Mucosa of stomach (tissue), 1 donor: ENCODE data around the gene MAST4.
"Not testable (repeated sequence)": the region's sequence is repeated elsewhere in the genome, so short reads cannot be mapped to it uniquely, and the experiment has no call there.

ENCODE experiments used
- H3K27me3 ChIP-seq: one replicate; pipeline ENCODE4 v1.7.0; 2013; ENCODE audit warnings: mild to moderate bottlenecking, low read length; ENCODE audit not compliant: control insufficient read depth, insufficient read depth
- H3K36me3 ChIP-seq: one replicate; pipeline ENCODE4 v1.7.0; 2013; ENCODE audit warnings: low read length; ENCODE audit not compliant: control insufficient read depth, insufficient read depth
- H3K4me1 ChIP-seq: one replicate; pipeline ENCODE4 v1.7.0; 2013; ENCODE audit warnings: mild to moderate bottlenecking, low read length; ENCODE audit not compliant: control insufficient read depth, insufficient read depth
- H3K4me3 ChIP-seq: one replicate; pipeline ENCODE4 v1.7.0; 2013; ENCODE audit warnings: low read length
- H3K9ac ChIP-seq: one replicate; pipeline ENCODE4 v1.7.0; 2013; ENCODE audit warnings: mild to moderate bottlenecking, low read length, moderate library complexity
- H3K9me3 ChIP-seq: one replicate; pipeline ENCODE4 v1.7.0; 2013; ENCODE audit warnings: mild to moderate bottlenecking, low read length, moderate library complexity; ENCODE audit not compliant: control insufficient read depth
- donor health status: Pancreatic carcinoma.

Gene MAST4

DNA sequence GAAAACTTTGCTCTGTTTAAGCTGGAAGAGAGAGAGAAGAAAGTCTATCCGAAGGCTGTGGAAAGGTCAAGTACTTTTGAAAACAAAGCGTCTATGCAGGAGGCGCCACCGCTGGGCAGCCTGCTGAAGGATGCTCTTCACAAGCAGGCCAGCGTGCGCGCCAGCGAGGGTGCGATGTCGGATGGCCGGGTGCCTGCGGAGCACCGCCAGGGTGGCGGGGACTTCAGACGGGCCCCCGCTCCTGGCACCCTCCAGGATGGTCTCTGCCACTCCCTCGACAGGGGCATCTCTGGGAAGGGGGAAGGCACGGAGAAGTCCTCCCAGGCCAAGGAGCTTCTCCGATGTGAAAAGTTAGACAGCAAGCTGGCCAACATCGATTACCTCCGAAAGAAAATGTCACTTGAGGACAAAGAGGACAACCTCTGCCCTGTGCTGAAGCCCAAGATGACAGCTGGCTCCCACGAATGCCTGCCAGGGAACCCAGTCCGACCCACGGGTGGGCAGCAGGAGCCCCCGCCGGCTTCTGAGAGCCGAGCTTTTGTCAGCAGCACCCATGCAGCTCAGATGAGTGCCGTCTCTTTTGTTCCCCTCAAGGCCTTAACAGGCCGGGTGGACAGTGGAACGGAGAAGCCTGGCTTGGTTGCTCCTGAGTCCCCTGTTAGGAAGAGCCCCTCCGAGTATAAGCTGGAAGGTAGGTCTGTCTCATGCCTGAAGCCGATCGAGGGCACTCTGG, 567.8 kb downstream of the MAST4 start:
- peaks cover 36% of the 10 kb centered on the region for H3K4me1 ChIP-seq
- H3K4me3 ChIP-seq = no peak overlapping the region
- no peak overlapping the region for H3K9ac ChIP-seq
- H3K36me3 ChIP-seq = no peaks in the 10 kb centered on the region
- H3K27me3 ChIP-seq = no peaks in the 10 kb centered on the region
- H3K9me3 ChIP-seq = no peaks in the 10 kb centered on the region

GRCh38 chr5:67164856-67165525, 568.8 kb downstream of the MAST4 start:
- Histone ChIP-seq H3K9ac (peak overlapping the region; percentile 68), H3K36me3 (no peaks in the 10 kb centered on the region), H3K9me3 (no peaks in the 10 kb centered on the region), H3K4me1 (peaks cover 29% of the 10 kb centered on the region), H3K4me3 (no peak overlapping the region), H3K27me3 (no peaks in the 10 kb centered on the region)

DNA sequence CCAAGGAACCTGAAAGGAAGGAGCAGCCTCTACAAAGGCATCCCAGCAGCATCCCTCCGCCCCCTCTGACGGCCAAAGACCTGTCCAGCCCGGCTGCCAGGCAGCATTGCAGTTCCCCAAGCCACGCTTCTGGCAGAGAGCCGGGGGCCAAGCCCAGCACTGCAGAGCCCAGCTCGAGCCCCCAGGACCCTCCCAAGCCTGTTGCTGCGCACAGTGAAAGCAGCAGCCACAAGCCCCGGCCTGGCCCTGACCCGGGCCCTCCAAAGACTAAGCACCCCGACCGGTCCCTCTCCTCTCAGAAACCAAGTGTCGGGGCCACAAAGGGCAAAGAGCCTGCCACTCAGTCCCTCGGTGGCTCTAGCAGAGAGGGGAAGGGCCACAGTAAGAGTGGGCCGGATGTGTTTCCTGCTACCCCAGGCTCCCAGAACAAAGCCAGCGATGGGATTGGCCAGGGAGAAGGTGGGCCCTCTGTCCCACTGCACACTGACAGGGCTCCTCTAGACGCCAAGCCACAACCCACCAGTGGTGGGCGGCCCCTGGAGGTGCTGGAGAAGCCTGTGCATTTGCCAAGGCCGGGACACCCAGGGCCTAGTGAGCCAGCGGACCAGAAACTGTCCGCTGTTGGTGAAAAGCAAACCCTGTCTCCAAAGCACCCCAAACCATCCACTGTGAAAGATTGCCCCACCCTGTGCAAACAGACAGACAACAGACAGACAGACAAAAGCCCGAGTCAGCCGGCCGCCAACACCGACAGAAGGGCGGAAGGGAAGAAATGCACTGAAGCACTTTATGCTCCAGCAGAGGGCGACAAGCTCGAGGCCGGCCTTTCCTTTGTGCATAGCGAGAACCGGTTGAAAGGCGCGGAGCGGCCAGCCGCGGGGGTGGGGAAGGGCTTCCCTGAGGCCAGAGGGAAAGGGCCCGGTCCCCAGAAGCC, 569.6 kb downstream of the MAST4 start:
- H3K27me3 ChIP-seq = no peaks in the 10 kb centered on the region
- peak overlapping the region; percentile 68 for H3K9ac ChIP-seq
- H3K4me3 ChIP-seq = no peak overlapping the region
- H3K4me1 ChIP-seq = peaks cover 24% of the 10 kb centered on the region
- H3K9me3 ChIP-seq = no peaks in the 10 kb centered on the region
- H3K36me3 ChIP-seq = no peaks in the 10 kb centered on the region

GRCh38 chr5:67166460-67167285, 570.5 kb downstream of the MAST4 start:
- H3K36me3 ChIP-seq = no peaks in the 10 kb centered on the region
- H3K9ac ChIP-seq = peak overlapping the region; percentile 68
- H3K4me3 ChIP-seq = no peak overlapping the region
- no peaks in the 10 kb centered on the region for H3K9me3 ChIP-seq
- no peaks in the 10 kb centered on the region for H3K27me3 ChIP-seq
- peaks cover 24% of the 10 kb centered on the region for H3K4me1 ChIP-seq

DNA sequence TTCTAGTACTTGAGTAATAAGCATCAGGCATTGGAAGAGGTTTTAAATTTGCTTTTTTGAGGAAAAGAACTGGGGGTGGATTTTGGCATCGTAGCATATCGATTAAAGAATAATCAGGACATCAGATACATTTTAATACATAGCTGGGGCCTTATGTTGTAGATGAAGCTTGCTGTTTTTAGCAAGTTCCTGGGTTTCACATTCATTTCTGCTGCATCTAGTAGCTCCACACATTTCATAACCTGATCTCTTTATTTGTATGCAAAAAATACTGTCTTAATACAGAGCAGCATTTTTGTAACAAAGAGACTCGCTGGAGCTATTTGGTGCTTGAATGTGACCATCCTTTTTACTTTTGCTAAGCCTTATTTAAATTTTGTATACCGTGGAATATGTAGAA, 571.9 kb downstream of the MAST4 start:
- Histone ChIP-seq H3K9me3 (no peaks in the 10 kb centered on the region), H3K36me3 (no peaks in the 10 kb centered on the region)

DNA sequence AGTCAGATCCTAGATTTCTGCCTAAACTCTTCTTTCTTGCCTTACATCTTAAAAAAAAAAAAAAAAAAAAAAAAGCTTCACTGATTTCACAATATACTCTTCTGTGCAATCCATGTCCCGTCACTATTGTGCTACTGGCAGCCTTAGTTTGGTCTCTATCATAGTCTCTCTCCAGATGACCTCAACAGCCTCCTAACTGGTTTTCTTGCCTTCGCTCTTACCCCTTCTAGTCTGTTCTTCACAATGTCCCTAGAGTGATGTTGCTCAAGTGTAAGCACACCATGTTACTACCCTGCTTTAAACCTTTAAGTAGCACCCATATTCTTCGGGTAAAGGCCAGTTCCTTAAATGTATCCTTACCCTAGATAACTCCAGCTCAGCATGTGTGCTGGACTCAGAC, 574.6 kb downstream of the MAST4 start:
- Histone ChIP-seq H3K4me1 (peaks cover 17% of the 10 kb centered on the region), H3K36me3 (no peaks in the 10 kb centered on the region), H3K27me3 (no peaks in the 10 kb centered on the region), H3K9me3 (no peaks in the 10 kb centered on the region), H3K4me3 (no peak overlapping the region), H3K9ac (no peak overlapping the region)

More for the DNA sequence above, 571.9 kb downstream of the MAST4 start:
- no peaks in the 10 kb centered on the region for H3K27me3 ChIP-seq
- H3K4me3 ChIP-seq = no peak overlapping the region
- H3K9ac ChIP-seq = no peak overlapping the region
- H3K4me1 ChIP-seq = peaks cover 24% of the 10 kb centered on the region

DNA sequence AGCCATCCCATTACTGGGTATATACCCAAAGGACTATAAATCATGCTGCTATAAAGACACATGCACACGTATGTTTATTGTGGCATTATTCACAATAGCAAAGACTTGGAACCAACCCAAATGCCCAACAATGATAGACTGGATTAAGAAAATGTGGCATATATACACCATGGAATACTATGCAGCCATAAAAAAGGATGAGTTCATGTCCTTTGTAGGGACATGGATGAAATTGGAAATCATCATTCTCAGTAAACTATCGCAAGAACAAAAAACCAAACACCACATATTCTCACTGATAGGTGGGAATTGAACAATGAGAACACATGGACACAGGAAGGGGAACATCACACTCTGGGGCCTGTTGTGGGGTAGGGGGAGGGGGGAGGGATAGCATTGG, 577.2 kb downstream of the MAST4 start:
- H3K36me3 ChIP-seq, H3K4me3 ChIP-seq, H3K4me1 ChIP-seq, H3K9ac ChIP-seq, H3K9me3 ChIP-seq, H3K27me3 ChIP-seq: not testable (repeated sequence)

- Histone ChIP-seq H3K36me3 (no peaks in the 10 kb centered on the region), H3K27me3 (no peaks in the 10 kb centered on the region), H3K9ac (no peak overlapping the region), H3K4me3 (no peak overlapping the region), H3K9me3 (no peaks in the 10 kb centered on the region), H3K4me1 (no peaks in the 10 kb centered on the region)
Observed at GRCh38 chr5:67173959-67174358, 577.8 kb downstream of the MAST4 start.

DNA sequence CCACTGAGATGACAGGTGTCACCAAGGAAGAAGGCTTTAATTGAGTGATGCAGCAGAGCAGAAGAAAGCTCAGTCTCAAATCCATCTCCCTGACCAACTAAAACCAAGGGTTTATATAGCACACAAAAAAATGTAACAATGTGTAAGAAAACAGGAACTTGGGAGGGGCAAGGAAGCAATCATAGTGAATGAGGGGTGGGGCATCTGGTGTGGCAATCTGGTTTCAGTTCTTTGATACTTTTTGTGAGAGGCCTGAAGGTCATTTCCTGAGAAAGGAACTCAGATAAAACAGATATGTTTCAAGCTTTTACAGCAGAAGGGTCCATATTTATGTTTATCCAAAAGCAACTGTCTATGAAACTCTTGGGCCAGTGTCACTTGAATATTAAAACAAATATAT, 580.7 kb downstream of the MAST4 start:
- Histone ChIP-seq H3K4me3 (no peak overlapping the region), H3K36me3 (no peaks in the 10 kb centered on the region), H3K9ac (no peak overlapping the region), H3K27me3 (no peaks in the 10 kb centered on the region), H3K4me1 (no peaks in the 10 kb centered on the region), H3K9me3 (no peaks in the 10 kb centered on the region)

DNA sequence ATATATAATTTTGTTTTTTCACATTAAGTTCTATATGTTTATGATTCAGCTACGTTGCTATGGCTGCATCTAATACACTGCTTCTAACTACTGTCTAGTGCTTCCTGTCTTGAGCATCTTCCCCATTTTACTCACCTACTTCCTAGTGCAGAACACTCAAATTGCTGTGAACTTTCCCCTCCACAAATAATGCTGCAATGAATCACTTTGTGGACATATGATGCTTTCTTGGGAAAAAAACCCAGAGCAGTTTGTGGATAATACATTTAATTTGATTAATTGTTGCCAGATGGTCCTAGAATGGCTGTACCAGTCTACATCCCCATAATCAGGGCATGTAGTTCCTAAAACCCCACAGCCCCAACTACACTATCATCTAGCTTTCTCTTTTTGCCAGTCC, 581.9 kb downstream of the MAST4 start:
- H3K4me3 ChIP-seq = no peak overlapping the region
- no peak overlapping the region for H3K9ac ChIP-seq
- no peaks in the 10 kb centered on the region for H3K36me3 ChIP-seq
- no peaks in the 10 kb centered on the region for H3K27me3 ChIP-seq
- no peaks in the 10 kb centered on the region for H3K9me3 ChIP-seq
- H3K4me1 ChIP-seq = no peaks in the 10 kb centered on the region

DNA sequence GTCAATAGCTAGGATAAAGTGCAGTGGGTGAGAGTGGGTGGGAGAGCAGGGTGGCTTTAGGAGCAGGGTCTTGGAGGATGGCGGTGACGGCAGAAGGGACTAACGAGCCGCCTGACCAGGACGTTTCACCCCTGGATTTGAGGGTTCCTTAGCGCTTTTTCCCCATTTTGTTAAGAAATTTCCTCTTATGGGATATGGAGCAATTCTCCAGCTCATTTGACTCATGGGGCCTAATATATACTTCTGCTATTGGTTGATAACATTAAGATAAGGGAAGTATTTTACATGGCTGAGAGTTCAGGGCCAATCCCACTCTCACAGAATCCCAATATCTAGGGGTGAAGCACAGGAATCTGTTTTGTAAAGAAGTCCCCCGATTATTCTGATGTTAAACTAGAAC, 582.8 kb downstream of the MAST4 start:
- Histone ChIP-seq H3K9me3 (no peaks in the 10 kb centered on the region), H3K4me3 (no peak overlapping the region), H3K36me3 (no peaks in the 10 kb centered on the region), H3K27me3 (no peaks in the 10 kb centered on the region), H3K9ac (no peak overlapping the region), H3K4me1 (no peaks in the 10 kb centered on the region)
